Epithelial cell of proximal tubule (primary cell): ENCODE results near the gene TMEM145. TPM values are rescaled to one million over a fixed set of nuclear protein-coding genes. Genes with fewer than 3 reads are reported as not detected.

Source experiments
- DNase-seq: peaks from one replicate; pipeline ENCODE4 v3.0.0-alpha.2; 2011; ENCODE audit warnings: low read depth
- H3K4me3 ChIP-seq: 2 replicates; pipeline ENCODE4 v1.5.1; 2011; ENCODE audit warnings: low read depth, mild to moderate bottlenecking, low read length
- CTCF ChIP-seq: conservative IDR thresholded peaks from 2 replicates; pipeline ENCODE4 v1.5.1; 2012; ENCODE audit warnings: low read depth, mild to moderate bottlenecking, low read length
- total RNA-seq: library from RNA; depleted of rRNA; stranded (reverse); fragments of >200 nt; gene quantifications from 2 replicates; pipeline ENCODE4 v1.2.3, GENCODE V29; 2015

Gene TMEM145
- total RNA-seq, 1 donor from 2014 or later: 0.63 TPM

DNA sequence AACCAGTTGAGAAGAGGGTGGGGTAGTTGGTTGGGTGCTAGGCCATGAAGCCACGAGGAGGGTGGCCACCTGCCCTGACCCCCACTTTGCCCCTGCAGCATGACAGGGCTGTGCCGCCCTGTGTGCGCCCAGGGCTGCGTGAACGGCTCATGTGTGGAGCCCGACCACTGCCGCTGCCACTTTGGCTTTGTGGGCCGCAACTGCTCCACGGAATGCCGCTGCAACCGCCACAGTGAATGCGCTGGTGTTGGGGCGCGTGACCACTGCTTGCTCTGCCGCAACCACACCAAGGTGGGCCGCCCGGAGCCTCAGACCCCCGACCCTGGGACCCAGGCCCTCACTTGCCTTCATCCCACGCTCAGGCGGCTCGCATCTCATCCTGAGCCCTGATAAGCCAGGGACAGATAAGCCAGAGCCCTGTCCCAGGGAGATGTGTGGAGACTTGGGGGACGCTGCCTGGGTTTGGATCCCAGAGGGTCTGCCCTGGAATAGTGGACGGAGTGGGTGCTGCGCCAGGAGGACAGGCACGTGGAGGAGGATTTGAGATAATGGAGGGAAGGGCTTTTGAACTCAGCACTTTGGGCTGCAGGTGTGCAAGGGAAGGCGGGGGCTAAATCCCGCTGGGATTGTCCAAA is 56.4 kb downstream of the TMEM145 start:
- no peak overlapping the region for H3K4me3 ChIP-seq
- no peak for TF ChIP-seq CTCF
- DNase-seq: no peak

GRCh38 chr19:42370068-42370520 is 57.0 kb downstream of the TMEM145 start:
- no peak for TF ChIP-seq CTCF
- no peak for DNase-seq
- no peak overlapping the region for H3K4me3 ChIP-seq

- H3K4me3 ChIP-seq: no peak overlapping the region
- no peak for TF ChIP-seq CTCF
- no peak for DNase-seq
Measured at GRCh38 chr19:42370626-42371175, 57.6 kb downstream of the TMEM145 start.

Other genes with a start within 250 kb of the TMEM145 start
- 2.5 and 14.3 TPM in 2 replicates for gene GRIK5, start 243.1 kb upstream of the TMEM145 start, total RNA-seq
- 19.6 and 22.1 TPM in 2 replicates for gene ZNF574, start 237.1 kb upstream of the TMEM145 start, total RNA-seq
- 0.46 and 3.2 TPM in 2 replicates for gene POU2F2, start 180.9 kb upstream of the TMEM145 start, total RNA-seq
- 29.9 and 56.4 TPM in 2 replicates for gene DEDD2, start 95.6 kb upstream of the TMEM145 start, total RNA-seq
- gene ZNF526, start 93.0 kb upstream of the TMEM145 start, total RNA-seq: 3.9 and 7.5 TPM in 2 replicates
- gene GSK3A, start 70.7 kb upstream of the TMEM145 start, total RNA-seq: 30.9 and 33.9 TPM in 2 replicates
- gene ERF, start 58.2 kb upstream of the TMEM145 start, total RNA-seq: 36.3 and 48.6 TPM in 2 replicates
- 49.3 and 63.9 TPM in 2 replicates for gene CIC, start 44.1 kb upstream of the TMEM145 start, total RNA-seq
- 0.23 and 2.7 TPM in 2 replicates for gene PRR19, start 11.2 kb upstream of the TMEM145 start, total RNA-seq
- 157 and 183 TPM in 2 replicates for gene PAFAH1B3, start 10.7 kb upstream of the TMEM145 start, total RNA-seq
- 16.5 and 30.2 TPM in 2 replicates for gene MEGF8, start 12.3 kb downstream of the TMEM145 start, total RNA-seq
- gene CNFN, start 77.0 kb downstream of the TMEM145 start, total RNA-seq: 5.0 and 5.7 TPM in 2 replicates
- 3.7 and 11.4 TPM in 2 replicates for gene LIPE, start 114.1 kb downstream of the TMEM145 start, total RNA-seq
- not detected in 2 replicates for gene CXCL17, start 129.6 kb downstream of the TMEM145 start, total RNA-seq
- 0.46 and 1.0 TPM in 2 replicates for gene CEACAM1, start 215.2 kb downstream of the TMEM145 start, total RNA-seq